Stimulated activated naive CD8-positive, alpha-beta T cell treated with anti-CD3 and anti-CD28 coated beads, Interleukin-15, amount 100 ng/mL, for 72 hours (primary cell): Measurements from ENCODE around the gene NF2.

Source experiments
- ATAC-seq: fragments of 150-1000 bp; cut with Tn5 transposase; 2 replicates; pipeline ENCODE4 v1.10.0; 2021; ENCODE audit warnings: mild to moderate bottlenecking, moderate library complexity
- DNase-seq, 2 donors: peaks; one replicate each; pipeline ENCODE4 v3.0.0; 2021 to 2022
- H3K27ac Mint-ChIP-seq, 2 donors: one replicate each; pipeline ENCODE4 v1.8.0; 2022; ENCODE audit warnings: mild to moderate bottlenecking in 2 of 2, mixed read lengths in 2 of 2, moderate library complexity in 2 of 2
- H3K27me3 Mint-ChIP-seq: one replicate; pipeline ENCODE4 v1.8.0; 2022; ENCODE audit warnings: mixed read lengths
- H3K4me1 Mint-ChIP-seq: one replicate; pipeline ENCODE4 v1.8.0; 2022; ENCODE audit warnings: mild to moderate bottlenecking, mixed read lengths
- H3K4me3 Mint-ChIP-seq, 2 donors: one replicate each; pipeline ENCODE4 v1.8.0; 2022; ENCODE audit warnings: mild to moderate bottlenecking in 2 of 2, mixed read lengths in 2 of 2, moderate library complexity in 1 of 2
- H3K9me3 Mint-ChIP-seq, 2 donors: one replicate each; pipeline ENCODE4 v1.8.0; 2022; ENCODE audit warnings: mixed read lengths in 2 of 2

NF2 gene

DNA sequence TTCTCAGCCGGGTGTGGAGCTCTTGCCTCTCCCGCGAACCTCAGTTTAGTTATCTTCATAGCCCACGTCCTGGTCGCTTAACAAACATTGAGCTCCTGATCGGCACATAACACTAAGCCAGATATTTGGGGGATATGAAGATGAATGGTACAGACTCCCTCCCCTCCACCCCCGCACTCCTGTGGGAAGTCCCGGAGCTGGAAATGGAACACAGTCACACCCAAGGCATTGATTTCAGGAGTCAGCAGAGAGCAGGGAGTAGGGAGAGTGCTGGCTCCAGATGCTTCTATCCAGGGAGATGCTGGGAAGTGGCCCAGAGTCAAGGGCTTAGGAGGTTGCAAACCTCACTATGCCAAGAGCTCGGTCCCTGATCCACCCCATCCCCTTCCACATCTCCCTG lies 90.2 kb downstream of the NF2 start:
- H3K4me1 Mint-ChIP-seq, result no peaks in the 10 kb centered on the region
- ATAC-seq (no peak), DNase-seq (no peak)
- no peak overlapping the region for H3K27ac Mint-ChIP-seq
- H3K27me3 Mint-ChIP-seq, result no peaks in the 10 kb centered on the region
- H3K9me3 Mint-ChIP-seq, result no peaks in the 10 kb centered on the region
- H3K4me3 Mint-ChIP-seq, result no peak overlapping the region

DNA sequence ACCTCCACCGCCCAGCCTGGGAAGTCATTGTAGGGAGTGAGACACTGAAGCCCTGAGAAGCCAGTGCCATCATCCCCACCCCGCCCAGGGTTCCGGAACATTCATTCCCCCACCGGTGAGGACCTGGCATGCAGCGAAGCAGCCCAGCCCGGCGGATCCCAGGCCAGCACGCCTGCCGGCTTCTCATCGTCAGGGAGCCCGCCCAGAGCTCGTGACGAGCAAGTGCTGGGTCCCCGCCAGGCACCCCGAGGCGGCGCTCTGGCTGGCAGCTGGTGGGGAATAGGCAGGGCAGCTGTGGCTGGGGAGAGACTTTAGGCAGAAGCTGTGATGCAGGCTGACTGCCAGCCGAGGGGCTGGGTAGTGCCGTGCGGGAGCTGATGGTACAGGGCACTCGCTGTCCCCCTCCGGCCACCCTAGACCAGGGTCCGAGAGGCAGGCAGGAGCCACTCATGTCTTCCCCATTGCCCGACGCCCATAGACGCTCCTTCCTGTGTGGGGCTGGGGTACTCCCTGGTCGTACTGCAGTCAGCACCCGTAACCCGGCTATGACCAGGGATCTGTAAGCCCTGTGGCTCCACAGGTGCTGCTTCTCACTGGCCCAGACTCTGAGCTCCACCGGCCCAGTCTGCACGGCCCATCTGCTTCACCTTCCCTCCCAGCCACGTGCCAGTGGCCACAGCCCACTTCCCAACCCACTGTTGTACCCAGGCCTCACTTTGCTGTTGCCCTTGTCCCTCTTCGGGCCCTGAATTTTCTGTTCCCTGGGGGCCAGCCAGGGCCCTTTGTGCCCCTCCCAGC lies 91.9 kb downstream of the NF2 start:
- ATAC-seq (no peak), DNase-seq (no peak)
- Mint-ChIP-seq H3K27me3 (no peaks in the 10 kb centered on the region), H3K27ac (no peak overlapping the region), H3K4me1 (peaks cover 1% of the 10 kb centered on the region), H3K4me3 (no peak overlapping the region), H3K9me3 (no peaks in the 10 kb centered on the region)

DNA sequence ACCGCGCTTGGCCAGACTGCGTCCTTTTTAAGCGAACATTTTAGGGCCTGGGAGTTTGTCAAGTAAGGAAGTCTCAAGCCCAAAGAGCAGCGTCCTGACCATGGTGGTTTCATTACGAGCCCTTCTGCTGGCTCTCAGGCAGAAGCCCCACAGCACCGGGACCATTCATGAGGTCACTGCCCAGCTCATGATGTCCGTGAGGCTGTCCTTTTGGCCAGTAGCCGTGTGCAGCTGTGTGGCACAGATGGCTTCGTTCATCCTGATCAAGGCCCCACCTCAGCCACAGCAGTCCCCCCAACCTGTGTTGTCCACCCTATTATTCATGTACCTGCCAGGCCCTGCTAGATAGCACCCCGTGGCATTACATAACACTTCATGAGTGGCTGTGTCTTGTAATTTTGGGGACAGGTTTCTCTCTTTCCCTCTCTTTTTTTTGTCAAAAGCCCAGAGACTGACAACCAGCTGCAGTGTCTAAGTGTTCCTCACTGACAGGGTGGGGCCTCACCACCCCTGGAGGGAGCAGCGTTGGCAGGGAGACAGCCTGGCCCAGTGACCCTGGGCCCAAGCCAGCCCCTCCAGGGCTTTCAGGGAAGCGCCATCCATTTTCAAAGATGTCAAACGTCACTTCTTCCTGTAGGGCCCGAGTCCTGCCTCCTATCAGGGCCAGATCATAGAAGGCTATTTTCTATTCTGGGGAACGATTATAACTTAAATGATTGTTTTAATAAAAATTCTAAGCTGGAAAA lies 94.6 kb downstream of the NF2 start:
- no peak overlapping the region for H3K27ac Mint-ChIP-seq
- peaks cover 20% of the 10 kb centered on the region for H3K4me1 Mint-ChIP-seq
- H3K4me3 Mint-ChIP-seq, result no peak overlapping the region
- peaks cover 14% of the 10 kb centered on the region for H3K27me3 Mint-ChIP-seq
- DNase-seq (no peak), ATAC-seq (no peak)
- H3K9me3 Mint-ChIP-seq, result no peaks in the 10 kb centered on the region

DNA sequence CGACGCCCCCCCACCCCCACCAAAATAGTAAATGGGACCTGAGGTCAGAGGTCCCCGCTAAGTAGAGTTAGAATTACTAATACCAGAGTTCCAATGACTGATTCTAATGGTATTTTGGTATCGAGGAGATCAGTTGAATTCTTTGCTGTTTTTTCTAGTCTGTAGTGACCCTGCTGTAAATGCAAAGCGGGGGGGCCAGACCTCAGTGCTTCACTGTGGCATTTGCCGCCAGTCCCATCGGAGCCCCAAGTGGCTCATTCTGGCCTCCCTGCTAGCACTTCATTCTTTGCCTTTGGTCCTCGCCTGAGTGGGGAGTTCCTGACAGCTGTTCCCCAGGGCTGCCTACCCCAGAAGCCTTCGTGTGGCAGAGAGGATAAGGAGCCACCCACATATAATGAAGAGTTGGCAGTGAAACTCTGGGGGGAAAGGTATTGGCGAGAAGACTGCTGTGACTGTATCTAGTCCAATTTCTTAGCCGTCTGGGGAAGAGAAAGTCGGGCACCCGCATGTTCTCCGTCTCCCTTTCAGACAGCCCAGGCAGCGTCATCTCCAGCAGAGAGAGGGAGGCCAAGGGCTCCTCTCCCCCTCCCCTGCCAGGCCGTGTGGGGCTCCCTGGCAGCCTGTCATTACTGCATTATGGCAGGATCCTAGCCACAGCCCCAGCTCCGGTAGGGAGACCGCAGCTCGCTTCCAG lies 96.9 kb downstream of the NF2 start:
- no peak for ATAC-seq
- no peak for DNase-seq
- Mint-ChIP-seq H3K4me3 (no peak overlapping the region), H3K27me3 (peaks cover 24% of the 10 kb centered on the region), H3K27ac (no peak overlapping the region), H3K4me1 (peaks cover 20% of the 10 kb centered on the region), H3K9me3 (no peaks in the 10 kb centered on the region)

- peak overlapping the region in 1 of 2 donors; percentile 77 for H3K27ac Mint-ChIP-seq
- H3K4me1 Mint-ChIP-seq, result peaks cover 20% of the 10 kb centered on the region
- no peak for ATAC-seq
- H3K27me3 Mint-ChIP-seq, result peaks cover 24% of the 10 kb centered on the region
- no peak for DNase-seq
- H3K4me3 Mint-ChIP-seq, result no peak overlapping the region
- no peaks in the 10 kb centered on the region for H3K9me3 Mint-ChIP-seq
Observed at GRCh38 chr22:29700900-29701154, 97.4 kb downstream of the NF2 start.

GRCh38 chr22:29701155-29701999 lies 97.9 kb downstream of the NF2 start:
- no peak overlapping the region for H3K4me3 Mint-ChIP-seq
- peak overlapping the region in 1 of 2 donors; percentile 77 for H3K27ac Mint-ChIP-seq
- H3K4me1 Mint-ChIP-seq, result peaks cover 20% of the 10 kb centered on the region
- ATAC-seq, result peak; percentile 61
- H3K27me3 Mint-ChIP-seq, result peaks cover 24% of the 10 kb centered on the region
- H3K9me3 Mint-ChIP-seq, result no peaks in the 10 kb centered on the region
- no peak for DNase-seq

GRCh38 chr22:29702000-29702930 lies 98.8 kb downstream of the NF2 start:
- no peak for ATAC-seq
- H3K27me3 Mint-ChIP-seq, result peaks cover 24% of the 10 kb centered on the region
- DNase-seq, result no peak
- peak overlapping the region in 1 of 2 donors; percentile 71 for H3K27ac Mint-ChIP-seq
- no peaks in the 10 kb centered on the region for H3K9me3 Mint-ChIP-seq
- peaks cover 20% of the 10 kb centered on the region for H3K4me1 Mint-ChIP-seq
- H3K4me3 Mint-ChIP-seq, result no peak overlapping the region

DNA sequence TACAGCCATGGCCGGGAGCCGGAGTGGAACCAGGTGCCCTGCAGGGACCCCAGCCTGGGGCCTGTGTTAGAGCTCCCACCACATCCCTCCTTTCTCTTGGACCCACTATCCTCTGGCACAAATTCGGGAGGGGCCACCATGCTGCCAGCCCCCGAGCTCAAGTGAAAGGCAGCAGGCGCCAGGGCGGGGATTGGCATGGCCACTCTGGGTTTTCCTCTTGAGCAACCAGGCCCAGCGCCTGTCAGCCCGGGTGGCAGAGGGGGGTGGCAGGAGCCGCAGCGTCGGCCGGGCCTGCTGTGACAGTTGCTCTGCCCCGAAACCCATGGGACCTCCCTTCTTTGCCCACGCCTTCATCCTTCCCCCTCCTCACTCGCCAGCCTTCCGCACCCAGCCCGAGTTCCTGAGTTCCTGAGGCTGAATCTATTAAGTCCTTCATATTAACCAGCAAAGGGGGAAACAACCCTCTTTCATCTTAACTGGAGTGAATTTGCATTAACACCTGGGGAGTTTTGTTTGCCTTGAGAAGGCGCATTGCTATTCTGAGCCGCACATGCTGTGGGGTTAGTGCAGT lies 99.6 kb downstream of the NF2 start:
- no peak overlapping the region for H3K27ac Mint-ChIP-seq
- peaks cover 20% of the 10 kb centered on the region for H3K4me1 Mint-ChIP-seq
- H3K27me3 Mint-ChIP-seq, result peaks cover 24% of the 10 kb centered on the region
- no peak for ATAC-seq
- H3K4me3 Mint-ChIP-seq, result no peak overlapping the region
- H3K9me3 Mint-ChIP-seq, result no peaks in the 10 kb centered on the region
- DNase-seq, result no peak

GRCh38 chr22:29703569-29704195 lies 100.2 kb downstream of the NF2 start:
- Mint-ChIP-seq H3K4me1 (peaks cover 20% of the 10 kb centered on the region), H3K27ac (no peak overlapping the region), H3K4me3 (no peak overlapping the region), H3K27me3 (peaks cover 24% of the 10 kb centered on the region), H3K9me3 (no peaks in the 10 kb centered on the region)
- ATAC-seq, result no peak
- DNase-seq, result no peak

DNA sequence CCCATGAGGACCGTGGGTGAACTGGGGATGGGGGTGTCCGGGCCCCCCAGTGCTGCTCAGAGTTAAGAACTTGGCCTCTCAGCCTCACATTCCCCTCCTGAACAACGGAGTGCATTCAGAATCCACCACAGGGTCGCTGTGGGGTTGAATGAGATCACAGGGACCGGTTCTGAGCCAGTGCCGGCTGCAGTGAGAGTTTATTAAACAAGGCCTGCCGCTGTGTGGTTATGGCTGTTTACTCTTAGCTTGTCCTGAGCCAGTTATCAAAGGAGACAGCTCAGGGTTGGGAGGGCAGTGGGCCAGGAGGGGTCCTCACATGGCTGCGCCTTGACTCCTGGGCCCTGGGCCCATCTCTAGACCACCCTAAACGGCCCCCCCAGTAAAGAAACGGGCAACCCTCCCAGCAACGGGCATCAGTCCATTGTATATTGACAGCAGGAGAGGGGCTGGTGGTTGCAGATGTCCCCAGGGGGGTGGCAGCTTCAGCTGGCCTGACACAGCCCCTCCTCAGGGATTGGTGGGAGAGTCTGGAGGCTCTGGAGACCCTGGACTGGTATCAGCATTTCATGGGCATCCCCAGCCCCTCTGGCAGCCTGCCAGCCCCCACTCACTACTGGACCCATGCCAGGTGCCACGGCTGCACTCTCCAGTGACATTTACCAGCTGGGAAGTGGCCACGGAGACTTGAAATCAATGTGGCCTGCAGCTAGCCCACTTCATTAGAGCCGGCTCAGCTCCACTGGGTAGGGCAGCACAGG lies 101.3 kb downstream of the NF2 start:
- no peak overlapping the region for H3K4me3 Mint-ChIP-seq
- DNase-seq (no peak), ATAC-seq (no peak)
- peaks cover 24% of the 10 kb centered on the region for H3K27me3 Mint-ChIP-seq
- H3K27ac Mint-ChIP-seq, result peak overlapping the region in 1 of 2 donors; percentile 74
- peaks cover 20% of the 10 kb centered on the region for H3K4me1 Mint-ChIP-seq
- no peaks in the 10 kb centered on the region for H3K9me3 Mint-ChIP-seq

GRCh38 chr22:29705651-29706050 lies 102.2 kb downstream of the NF2 start:
- ATAC-seq (no peak), DNase-seq (no peak)
- peaks cover 15% of the 10 kb centered on the region for H3K4me1 Mint-ChIP-seq
- no peak overlapping the region for H3K4me3 Mint-ChIP-seq
- no peak overlapping the region for H3K27ac Mint-ChIP-seq
- no peaks in the 10 kb centered on the region for H3K9me3 Mint-ChIP-seq
- H3K27me3 Mint-ChIP-seq, result peaks cover 30% of the 10 kb centered on the region

GRCh38 chr22:29706486-29706885 lies 103.1 kb downstream of the NF2 start:
- peaks cover 30% of the 10 kb centered on the region for H3K27me3 Mint-ChIP-seq
- no peak overlapping the region for H3K27ac Mint-ChIP-seq
- no peak overlapping the region for H3K4me3 Mint-ChIP-seq
- DNase-seq (no peak), ATAC-seq (no peak)
- peaks cover 7% of the 10 kb centered on the region for H3K4me1 Mint-ChIP-seq
- no peaks in the 10 kb centered on the region for H3K9me3 Mint-ChIP-seq

DNA sequence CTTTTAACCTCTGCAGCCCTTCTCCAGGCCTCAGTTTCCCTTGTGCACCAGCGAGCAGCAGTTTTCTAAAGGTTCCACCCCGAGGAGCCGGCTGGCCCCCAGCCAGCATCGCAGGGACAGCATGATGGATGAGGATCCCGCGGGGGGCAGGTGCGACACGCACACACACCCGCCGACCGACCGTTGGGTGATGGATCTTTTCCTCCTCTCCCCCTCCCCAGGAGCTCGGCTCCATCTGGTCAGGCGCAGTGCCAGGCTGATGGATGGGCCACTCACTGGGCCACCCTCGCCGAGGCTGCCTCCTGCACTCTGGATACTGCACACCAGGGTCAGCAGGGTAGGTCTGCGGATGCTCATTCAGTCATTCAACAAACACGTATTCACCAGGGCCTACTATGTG lies 103.6 kb downstream of the NF2 start:
- no peak overlapping the region for H3K27ac Mint-ChIP-seq

More for the DNA sequence above, 103.6 kb downstream of the NF2 start:
- DNase-seq (no peak), ATAC-seq (no peak)
- Mint-ChIP-seq H3K4me1 (peaks cover 2% of the 10 kb centered on the region), H3K9me3 (no peaks in the 10 kb centered on the region), H3K4me3 (no peak overlapping the region), H3K27me3 (peaks cover 26% of the 10 kb centered on the region)
